ENCODE data around the gene TDRD7.

- TF ChIP-seq POLR2A (IDR thresholded peaks at IDR 0.05) (no peak), EP300 (IDR thresholded peaks at IDR 0.05) (no peak)
- TF ChIP-seq, protein P1, sequence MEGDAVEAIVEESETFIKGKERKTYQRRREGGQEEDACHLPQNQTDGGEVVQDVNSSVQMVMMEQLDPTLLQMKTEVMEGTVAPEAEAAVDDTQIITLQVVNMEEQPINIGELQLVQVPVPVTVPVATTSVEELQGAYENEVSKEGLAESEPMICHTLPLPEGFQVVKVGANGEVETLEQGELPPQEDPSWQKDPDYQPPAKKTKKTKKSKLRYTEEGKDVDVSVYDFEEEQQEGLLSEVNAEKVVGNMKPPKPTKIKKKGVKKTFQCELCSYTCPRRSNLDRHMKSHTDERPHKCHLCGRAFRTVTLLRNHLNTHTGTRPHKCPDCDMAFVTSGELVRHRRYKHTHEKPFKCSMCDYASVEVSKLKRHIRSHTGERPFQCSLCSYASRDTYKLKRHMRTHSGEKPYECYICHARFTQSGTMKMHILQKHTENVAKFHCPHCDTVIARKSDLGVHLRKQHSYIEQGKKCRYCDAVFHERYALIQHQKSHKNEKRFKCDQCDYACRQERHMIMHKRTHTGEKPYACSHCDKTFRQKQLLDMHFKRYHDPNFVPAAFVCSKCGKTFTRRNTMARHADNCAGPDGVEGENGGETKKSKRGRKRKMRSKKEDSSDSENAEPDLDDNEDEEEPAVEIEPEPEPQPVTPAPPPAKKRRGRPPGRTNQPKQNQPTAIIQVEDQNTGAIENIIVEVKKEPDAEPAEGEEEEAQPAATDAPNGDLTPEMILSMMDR (IDR thresholded peaks at IDR 0.05) = no peak
Observed at GRCh38 chr9:97385626-97386264, 26.2 kb upstream of the TDRD7 start.
